ENCODE data around the gene OSTF1.

- TF ChIP-seq POLR2AphosphoS5 (IDR thresholded peaks at IDR 0.05), result no peak
- no peak for TF ChIP-seq POLR2A (IDR thresholded peaks at IDR 0.05; ENCODE audit: low read depth)
- TF ChIP-seq, protein P1, sequence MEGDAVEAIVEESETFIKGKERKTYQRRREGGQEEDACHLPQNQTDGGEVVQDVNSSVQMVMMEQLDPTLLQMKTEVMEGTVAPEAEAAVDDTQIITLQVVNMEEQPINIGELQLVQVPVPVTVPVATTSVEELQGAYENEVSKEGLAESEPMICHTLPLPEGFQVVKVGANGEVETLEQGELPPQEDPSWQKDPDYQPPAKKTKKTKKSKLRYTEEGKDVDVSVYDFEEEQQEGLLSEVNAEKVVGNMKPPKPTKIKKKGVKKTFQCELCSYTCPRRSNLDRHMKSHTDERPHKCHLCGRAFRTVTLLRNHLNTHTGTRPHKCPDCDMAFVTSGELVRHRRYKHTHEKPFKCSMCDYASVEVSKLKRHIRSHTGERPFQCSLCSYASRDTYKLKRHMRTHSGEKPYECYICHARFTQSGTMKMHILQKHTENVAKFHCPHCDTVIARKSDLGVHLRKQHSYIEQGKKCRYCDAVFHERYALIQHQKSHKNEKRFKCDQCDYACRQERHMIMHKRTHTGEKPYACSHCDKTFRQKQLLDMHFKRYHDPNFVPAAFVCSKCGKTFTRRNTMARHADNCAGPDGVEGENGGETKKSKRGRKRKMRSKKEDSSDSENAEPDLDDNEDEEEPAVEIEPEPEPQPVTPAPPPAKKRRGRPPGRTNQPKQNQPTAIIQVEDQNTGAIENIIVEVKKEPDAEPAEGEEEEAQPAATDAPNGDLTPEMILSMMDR (IDR thresholded peaks at IDR 0.05), result no peak
- no peak for TF ChIP-seq EP300 (IDR thresholded peaks at IDR 0.05)
Measured at GRCh38 chr9:75072895-75073294, 15.4 kb upstream of the OSTF1 start.

Measured in esophagus muscularis mucosa (tissue), 4 donors.